DMS153 treated with DMSO at 0.1 percent for 48 hours (cell line): ENCODE data around the gene PCNX1.
"Not testable (repeated sequence)": the region's sequence is repeated elsewhere in the genome, so short reads cannot be mapped to it uniquely, and the experiment has no call there.

Experiments
- DNase-seq: peaks from one replicate; lab custom pipeline; 2025; ENCODE audit not compliant: unreplicated experiment; lab: John Stamatoyannopoulos, UW

Gene PCNX1

GRCh38 chr14:71147335-71147734, 240.1 kb downstream of the PCNX1 start:
- DNase-seq: not testable (repeated sequence)

GRCh38 chr14:71148627-71149026, 241.4 kb downstream of the PCNX1 start:
- DNase-seq: no peak

GRCh38 chr14:71150737-71151136, 243.5 kb downstream of the PCNX1 start:
- DNase-seq: no peak

GRCh38 chr14:71155743-71156142, 248.5 kb downstream of the PCNX1 start:
- no peak for DNase-seq

DNA sequence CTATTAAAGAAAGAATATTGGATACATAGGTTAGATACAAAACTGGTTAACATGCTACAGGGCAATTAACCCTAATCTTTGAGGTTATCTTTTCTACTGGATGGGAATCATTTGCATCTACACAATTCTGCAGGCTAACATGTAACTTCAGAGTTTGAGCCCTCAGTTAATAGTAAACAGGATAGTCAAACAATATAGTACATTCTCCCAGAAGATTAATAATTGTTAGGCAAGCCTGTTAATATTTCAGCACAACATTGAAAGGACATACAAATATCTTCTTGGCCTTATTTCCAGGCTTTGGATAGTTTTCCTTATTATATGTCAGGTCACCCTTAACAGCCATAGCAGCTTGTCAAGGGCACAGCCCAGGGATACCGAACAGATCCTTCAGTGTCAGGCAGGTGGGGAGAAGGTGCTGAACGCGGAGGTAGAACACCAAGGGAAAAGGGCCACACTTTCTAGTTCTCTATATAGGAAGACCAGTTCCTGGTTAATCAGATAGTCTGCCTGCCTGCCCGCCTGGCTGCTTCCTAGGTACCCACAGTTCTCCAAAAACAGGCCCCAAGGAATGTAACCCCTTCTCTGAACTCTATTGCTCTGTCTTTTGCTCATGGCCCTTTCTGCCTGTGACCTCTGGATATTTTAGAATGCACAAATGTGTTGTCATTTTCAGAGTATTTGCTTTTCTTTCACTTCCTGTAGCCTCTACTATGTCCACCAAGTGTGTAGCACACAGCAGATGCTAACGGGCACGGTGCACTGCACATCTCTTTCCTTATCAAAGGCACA, 256.0 kb downstream of the PCNX1 start:
- no peak for DNase-seq

- DNase-seq: no peak
Measured at GRCh38 chr14:71163842-71164629, 256.8 kb downstream of the PCNX1 start.
